DMS 273 (cell line): Measurements from ENCODE around the gene ALDH1A3.

Experiments
- DNase-seq: peaks from one replicate; lab custom pipeline; 2025; ENCODE audit not compliant: unreplicated experiment; lab: John Stamatoyannopoulos, UW

ALDH1A3 gene

DNA sequence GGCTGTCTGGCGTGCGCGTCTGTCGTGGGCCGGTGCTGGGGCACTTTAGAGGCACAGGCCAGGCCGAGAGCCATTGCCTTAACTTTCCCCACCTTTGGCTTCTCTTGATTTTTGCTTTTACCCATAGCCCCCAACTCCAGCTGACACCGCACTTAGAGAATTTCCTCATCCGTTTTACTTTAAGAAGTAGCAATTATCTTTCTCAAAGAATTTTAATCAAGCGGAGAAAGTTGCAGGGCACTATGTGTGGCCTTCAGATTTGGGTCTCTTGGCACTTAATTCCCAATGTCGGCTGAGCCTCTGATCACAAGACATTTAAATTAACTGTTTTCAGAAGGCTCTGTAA, 1.2 kb downstream of the ALDH1A3 start:
- no peak for DNase-seq

DNA sequence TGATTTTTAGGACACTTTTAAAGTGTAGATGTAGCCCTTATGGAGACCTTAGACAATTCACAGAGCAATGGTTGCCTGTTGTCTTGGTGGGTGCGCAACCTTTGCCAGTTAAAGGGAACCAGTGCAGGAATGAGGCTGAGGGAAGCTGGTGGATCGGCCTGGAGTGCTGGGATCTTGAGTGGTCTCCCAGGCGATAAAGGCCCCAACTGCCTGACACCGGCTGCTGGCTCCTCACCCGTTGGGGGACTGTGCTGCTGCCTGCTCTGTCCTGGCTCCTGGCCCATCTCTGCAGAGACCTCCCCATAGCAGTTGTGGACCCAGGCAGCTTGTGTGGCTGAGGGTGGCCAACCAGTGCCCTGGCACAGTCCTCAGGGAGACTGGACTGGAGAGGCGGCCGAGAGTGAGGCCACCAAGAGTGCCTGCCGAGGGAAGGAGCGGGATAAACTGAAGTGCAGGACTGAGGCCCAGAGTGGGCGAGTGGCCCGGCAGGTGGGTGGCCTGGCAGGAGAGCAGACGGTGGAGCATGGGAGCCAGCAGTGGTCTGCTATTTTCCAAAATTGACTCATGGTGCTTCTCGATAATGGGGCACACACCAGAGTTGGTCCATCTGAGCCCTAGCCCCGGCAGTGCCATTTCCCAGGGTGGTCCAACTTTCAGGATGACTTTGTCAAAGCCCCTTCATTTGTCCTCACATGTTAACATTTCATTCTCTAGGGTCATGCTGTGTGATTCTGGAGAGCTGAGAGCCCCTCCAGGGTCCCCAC, 2.1 kb downstream of the ALDH1A3 start:
- DNase-seq: no peak

DNA sequence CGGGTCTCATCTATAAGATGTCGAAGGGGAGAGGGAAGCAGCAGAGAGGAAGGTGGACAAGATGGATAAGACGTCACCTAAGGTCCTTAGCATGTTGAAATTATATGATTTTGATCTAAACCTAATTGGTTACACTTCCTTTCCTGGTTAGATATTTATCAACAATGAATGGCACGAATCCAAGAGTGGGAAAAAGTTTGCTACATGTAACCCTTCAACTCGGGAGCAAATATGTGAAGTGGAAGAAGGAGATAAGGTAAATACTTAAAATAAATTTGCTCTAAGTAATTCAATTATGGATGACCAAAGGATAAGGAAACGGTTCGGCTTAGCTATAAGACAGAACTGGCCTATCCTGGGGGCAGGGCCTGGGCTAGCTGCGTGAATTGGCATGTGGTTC, 5.5 kb downstream of the ALDH1A3 start:
- no peak for DNase-seq

DNA sequence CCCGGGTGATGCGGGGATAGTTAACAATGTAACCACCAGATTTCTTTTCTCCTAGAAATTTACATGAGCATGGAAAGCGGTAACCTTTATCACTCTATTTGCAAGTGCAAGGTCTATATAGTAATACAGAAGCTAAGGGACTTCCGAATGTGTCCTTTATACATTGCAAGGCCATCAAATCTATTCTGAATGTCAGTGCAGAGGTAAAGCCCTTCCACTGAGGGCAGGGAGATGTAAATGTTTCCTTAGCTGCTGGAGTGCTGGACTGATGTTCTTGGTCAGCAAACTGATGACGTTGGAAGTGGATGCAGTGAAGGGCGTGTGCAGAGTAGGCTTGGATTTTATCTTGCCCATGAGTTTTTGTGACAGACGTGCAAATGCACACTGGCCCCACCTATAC, 6.2 kb downstream of the ALDH1A3 start:
- no peak for DNase-seq

DNA sequence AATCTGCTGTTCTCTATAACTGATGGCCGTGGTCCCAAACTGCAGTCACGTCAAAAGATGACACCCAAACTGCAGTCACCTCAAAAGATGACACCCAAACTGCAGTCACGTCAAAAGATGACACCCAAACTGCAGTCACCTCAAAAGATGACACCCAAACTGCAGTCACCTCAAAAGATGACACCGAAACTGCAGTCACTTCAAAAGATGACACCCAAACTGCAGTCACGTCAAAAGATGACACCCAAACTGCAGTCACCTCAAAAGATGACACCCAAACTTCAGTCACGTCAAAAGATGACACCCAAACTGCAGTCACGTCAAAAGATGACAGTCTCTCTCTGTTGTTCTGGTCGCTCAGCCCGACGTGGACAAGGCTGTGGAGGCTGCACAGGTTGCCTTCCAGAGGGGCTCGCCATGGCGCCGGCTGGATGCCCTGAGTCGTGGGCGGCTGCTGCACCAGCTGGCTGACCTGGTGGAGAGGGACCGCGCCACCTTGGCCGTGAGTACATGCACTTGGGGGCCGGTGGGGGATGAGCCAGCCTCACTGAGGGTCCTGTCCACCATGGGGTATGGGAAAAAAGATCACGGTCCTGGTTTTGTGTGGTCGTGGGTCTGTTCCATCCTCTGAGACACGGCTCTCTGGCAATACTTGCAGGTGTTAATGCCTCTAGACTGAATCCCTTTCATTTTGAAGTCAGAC, 7.7 kb downstream of the ALDH1A3 start:
- no peak for DNase-seq

DNA sequence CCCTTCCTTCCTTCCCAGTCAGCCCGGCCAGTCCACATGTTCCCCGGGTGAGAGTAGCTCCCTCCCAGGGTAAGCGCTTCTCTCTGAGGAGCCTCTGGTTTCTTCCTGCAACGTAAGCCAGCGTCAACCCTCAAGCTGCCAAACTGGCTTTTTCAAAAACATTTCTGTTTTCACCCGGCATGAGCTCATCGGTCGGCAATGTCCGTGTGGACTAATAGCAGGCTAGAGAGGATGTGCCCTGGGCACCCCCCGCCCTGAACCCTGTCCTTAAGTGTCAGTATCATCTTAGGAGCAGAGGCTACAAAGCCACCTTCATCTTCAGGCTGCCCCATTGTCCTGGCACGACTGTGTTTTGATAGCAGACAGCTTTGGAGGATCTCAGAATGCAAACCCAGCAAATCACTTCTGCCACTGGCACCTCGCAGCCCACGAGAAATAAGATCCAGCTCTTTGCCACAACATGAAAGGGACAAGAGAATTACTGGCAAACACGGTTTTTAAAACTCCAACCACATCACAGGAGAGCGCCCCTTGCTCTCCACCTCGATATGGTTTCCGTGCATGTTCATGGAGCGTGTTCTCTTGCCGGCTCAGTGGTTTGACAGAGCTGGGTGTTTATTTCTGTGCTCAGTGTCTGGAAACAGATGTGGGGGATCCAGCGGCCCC, 9.9 kb downstream of the ALDH1A3 start:
- DNase-seq: no peak

DNA sequence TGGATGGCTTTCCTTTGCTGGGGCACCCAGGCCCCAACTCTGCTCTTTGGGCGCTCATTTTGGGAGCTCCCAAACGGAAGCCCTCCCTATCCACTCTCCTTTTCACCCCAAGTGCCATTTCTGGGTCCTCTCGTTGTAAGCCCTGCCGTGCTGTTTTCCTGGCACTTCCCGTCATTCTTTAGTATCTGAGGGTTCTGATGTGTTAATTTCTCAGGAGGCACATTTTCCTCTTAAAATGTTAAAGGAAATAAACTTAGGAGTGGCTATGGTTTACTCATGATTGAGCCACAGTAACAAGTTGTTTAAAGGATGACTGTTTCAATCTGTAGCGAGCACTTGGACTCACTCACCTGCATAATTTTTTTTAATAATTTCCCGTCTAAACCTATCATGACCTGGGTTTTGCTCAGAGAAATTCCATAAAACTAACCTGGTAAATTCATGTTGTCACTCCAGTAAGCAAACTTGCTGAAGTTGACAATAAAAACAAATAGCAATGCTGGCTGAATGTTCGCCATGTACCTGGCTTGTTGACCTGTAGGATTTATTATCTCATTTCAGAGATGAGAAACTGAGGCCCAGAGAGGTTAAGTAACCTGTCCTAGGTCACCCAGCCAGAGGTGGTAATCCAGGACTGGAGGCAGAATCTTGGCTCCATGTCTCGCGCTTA, 10.6 kb downstream of the ALDH1A3 start:
- no peak for DNase-seq

DNA sequence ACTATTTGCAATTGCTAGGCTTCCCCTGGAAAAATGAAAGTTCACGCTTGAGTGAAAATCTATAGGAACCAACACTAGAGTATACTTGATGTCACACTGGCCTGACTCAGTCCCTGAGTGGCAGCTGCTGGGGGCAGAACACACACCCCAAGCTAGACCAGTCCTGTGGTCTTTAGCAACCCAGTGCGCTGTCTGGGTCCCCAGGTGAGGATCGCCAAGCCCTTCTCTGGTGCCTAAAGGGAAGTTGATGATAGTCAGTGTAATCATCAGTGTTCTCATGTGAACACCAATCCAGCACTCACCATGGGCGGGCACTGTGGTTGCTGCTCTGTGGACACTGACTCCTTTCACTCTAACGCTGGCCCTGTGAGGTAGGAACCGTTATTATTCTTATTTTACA, 11.2 kb downstream of the ALDH1A3 start:
- no peak for DNase-seq

DNA sequence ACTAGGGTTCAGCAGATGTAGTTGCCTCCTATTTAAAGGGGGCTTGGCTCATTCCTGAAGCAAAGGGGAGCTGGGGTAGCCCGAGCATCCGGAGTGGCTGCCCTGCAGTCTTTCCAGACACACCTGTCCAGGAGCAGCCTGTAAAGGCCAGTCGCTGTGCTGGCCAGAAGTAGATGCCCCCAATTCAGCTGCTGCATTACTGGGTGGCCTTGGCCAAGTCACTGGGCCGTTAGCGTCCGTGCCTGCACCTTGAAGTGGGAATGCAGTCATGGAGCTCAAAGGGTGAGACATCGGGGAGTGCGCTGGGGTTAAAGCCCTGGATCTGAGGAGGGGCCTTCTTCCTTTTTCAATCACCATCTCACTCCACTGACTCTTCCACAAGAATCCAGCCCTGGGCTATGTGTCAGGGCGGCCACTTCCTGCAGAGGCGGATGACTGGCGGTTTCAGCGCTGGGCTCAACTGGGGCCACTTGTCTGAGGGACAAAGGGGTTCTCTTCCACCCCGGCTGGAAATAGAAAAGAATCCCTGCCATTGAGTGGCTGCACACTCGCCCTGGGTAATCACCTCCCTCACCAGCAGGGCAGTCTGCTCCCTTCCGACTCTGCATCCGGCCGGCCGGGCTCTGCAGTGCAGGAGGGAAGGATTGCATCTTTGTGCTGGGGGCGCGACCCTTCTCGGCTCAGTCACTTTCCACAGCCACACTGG, 11.8 kb downstream of the ALDH1A3 start:
- no peak for DNase-seq

DNA sequence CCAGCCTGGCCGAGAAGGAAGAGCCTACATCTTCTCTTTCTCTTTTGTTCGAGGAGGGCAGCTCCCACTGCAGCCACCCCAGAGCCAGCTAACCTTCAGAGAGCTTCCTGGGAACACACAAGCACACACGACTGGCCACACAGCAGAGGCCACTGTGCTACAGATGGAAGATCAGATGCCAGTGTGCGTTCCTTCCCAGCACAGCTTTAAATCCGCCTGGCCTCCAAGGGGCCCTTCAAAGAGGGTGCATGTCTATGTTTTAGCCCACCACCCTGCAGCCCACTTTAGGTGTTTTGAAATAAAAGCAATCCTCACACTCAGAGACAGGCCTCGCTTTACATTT, 12.4 kb downstream of the ALDH1A3 start:
- no peak for DNase-seq

DNA sequence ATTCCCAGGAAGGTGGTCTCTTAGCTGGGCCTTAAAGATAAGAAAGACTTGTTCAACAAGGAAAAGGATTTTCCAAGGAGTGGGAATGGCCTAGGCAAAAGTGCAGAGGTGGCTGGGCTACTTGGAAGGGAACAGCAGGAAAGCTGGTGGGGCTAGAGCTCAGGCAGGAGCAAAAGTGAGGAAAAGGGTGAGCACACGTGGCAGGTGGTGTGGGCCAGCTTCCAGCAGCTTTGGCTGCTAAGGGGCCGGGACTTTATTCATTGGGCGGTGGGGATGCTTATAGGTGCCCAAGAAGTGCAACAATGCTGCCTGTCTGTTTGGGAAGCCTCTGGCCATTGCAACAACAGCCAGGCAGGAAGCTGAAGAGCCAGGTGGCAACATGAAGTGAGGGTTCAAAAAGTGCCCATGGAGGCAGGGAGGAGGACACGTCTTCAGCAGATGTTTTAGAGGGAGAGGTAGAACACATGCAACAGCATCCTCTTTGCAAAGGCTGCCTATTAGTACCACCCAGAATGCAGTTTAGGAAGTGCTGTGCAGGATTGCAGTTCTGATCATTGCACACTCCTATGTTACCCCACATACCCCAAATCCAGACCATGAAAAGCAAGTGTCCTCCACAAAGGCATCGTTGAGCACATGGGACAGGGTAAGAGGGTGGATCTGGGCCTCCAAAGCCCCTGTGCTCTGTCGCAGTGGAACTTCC, 13.8 kb downstream of the ALDH1A3 start:
- DNase-seq: no peak

DNA sequence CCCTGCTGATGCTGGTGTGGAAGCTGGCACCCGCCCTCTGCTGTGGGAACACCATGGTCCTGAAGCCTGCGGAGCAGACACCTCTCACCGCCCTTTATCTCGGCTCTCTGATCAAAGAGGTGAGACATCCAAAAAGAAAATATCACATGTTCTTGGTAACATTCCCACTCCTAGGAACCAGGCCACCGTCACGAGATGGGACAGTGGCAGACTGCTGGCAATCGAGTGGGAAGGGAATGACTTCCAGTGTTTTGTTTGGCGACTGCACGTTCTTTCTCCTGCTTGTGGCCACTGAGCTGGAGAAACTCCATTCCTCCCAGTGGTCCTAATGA, 14.3 kb downstream of the ALDH1A3 start:
- no peak for DNase-seq

DNA sequence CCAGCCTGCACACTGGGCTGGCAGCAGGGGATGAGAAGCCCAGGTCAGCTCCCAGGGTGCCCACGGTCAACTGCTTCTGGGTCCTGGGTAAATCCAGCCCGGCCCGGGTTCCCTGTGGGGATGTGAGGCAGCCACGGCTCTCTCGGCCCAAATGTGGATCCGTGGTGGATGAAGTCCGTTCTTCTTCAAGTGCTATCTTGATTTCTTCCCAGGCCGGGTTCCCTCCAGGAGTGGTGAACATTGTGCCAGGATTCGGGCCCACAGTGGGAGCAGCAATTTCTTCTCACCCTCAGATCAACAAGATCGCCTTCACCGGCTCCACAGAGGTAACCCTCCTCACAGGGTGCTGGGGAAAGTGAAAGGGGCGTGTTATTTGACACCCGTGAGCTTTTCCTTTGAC, 16.1 kb downstream of the ALDH1A3 start:
- DNase-seq: no peak

DNA sequence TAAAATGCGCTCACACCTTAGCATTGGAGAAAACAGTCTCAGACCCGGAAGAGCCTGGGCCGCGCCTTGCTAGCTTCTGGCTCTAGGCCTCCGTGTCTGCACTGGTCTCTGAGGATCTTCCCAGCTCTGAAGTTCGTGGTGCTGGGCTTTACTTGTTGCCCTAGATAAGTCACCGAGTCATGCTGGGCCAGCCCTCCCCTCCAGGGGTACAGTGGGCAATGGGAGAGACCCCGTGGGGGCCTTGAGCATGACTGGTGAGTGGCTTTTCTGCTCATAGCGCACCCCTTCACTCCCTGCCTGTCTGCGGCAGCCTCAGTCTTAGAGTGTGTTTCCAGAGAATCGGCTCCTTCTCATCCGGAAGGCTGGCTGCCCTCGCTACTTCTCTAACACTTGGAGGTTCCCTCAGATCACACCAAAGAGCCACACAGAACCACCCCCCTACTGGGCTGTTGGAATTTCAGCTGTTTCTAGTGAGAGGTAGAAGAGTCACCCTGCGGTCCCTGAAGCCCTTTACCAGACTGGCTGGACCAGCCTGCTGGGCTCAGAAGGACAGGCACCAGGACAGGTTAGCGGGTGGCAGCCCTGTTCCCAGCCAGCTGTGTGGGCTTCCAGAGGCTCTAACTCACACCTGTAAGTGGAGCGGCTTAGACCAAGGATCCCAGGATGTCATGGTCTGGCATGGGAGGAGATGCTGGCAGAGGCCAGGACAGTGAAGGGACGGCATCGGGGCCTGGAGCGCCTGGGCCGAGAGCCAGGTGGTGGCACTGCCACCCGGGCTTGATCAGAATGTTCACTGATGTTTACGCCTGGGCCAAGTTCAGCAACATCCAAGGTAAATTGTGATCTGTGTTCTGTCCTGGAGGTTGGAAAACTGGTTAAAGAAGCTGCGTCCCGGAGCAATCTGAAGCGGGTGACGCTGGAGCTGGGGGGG, 17.9 kb downstream of the ALDH1A3 start:
- no peak for DNase-seq

DNA sequence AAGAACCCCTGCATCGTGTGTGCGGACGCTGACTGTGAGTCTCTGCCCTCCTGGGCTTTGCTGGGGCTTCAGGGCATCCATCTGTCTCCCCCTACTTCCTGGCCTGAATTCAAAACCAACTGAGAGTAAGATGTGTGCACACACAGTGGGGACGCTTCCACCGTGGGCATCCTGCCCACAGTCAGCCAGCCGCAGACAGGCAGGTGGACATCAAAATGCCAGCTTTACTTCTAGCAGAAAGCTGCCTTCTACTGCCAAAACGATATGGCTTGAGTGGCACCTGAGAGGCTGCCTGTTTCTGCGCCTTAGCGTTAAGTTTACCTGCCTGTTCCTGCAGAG, 18.5 kb downstream of the ALDH1A3 start:
- DNase-seq: peak; percentile 10

DNA sequence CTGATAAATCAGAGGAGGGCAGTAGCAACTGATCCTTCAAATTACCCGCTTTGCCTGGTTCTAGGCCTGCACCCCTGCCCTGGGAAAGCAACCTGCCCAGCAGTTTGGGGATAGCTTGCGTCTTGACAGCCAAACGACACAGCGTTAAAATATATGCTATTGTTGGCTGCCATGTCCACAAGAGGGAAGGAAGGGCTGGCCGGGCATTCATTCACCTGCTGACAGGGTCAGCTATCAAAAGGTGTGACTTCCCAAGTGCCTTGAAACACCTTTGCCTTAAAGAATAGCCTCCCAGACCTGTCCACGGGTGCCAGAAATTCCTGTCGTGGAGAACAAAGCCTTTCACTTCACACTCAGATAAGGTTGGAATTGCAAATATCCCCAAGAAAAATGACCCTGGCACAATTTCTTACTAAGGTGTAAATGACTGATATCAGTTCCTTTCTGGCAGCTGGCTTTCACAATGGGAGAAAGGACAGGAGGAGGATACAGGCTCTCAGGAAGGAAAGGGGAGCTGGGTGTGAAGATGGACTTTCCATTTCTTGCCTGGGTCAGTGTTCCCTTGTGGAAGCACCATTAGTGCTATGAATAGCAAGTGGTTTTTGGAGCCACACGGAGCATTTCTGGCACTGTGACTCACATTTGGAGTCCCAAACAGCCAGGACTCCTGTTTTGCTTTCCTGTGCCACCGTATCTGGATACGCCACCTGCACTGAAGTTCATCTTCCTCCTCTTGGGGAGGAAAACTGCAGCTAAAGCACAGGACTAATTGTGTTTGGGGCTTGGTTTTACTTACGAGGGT, 19.2 kb downstream of the ALDH1A3 start:
- DNase-seq: no peak

DNA sequence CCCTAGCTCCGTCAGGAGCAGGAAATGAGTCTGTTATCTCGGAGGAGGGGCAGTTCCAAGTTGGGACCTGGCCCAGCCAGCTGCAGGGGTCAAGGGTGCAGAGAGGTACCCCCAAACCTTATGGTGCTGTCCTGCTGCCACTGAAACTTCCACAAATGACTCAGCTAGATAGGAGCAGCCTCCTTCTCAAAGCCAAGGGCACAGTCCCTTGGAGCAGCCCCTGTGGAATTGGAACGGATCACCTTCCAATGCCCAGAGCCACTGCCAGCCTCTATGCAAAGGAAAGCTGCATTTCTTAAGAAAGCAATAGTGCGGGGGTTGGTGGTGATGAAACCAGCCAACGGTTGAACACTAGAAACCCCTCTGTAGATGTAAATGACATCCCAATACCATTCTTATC, 20.0 kb downstream of the ALDH1A3 start:
- DNase-seq: no peak

DNA sequence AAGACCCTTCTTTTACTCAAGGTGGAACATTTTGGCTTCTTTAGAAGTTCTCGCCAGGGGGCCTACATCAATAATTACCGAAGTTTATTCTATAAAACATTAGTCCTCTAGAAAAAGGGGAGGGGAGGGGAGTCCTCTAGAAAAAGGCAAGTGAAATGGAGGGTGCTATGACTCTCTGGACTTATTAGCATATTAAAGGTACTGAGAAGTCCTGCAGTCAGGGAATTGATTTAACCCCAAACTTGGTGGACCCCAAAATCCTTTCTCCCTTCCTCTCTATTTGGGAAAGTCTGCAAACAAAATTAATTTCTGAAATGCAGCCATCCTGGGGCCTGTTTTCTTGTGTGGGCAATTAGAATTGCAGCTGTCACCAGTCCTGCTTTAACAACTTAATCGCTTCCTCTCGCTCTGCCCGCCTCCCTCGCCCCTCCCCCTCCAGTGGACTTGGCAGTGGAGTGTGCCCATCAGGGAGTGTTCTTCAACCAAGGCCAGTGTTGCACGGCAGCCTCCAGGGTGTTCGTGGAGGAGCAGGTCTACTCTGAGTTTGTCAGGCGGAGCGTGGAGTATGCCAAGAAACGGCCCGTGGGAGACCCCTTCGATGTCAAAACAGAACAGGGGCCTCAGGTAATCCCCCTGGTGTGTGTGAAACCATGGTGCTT, 20.6 kb downstream of the ALDH1A3 start:
- peak; percentile 41 for DNase-seq

DNA sequence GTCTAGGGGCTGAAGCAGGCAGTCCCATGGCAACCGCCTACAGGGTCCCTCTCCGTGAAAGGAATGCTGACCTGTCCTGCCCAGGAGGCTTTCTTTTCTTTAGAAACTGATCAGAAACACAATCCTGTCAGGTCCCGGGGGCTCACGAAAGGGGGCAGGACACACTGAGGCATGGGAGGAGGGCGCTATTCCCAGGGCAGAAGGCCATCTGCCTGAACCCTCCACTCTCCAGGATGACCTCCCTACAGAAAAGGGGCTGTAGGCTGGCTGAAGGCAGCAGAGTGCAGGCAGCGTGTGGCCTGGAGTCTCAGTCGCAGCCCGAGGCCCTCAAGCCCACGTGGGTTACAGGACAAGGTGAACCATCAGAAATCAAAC, 21.2 kb downstream of the ALDH1A3 start:
- DNase-seq: peak; percentile 9
